Ascending aorta (tissue), 2 donors: Measurements from ENCODE around the gene SRPK2. TPM values are rescaled to one million over a fixed set of nuclear protein-coding genes. Genes with fewer than 3 reads are reported as not detected.
"Not testable (repeated sequence)": the region's sequence is repeated elsewhere in the genome, so short reads cannot be mapped to it uniquely, and the experiment has no call there.

Experiments
- DNase-seq, 2 donors: peaks; one replicate each; pipeline ENCODE4 v3.0.0-alpha.2; 2019; ENCODE audit warnings: low spot score in 2 of 2
- H3K27ac ChIP-seq, 2 donors: fragments of 200-600 bp; sonication (generic); one replicate each; pipeline ENCODE4 v1.5.1; 2016 to 2017; ENCODE audit warnings: mild to moderate bottlenecking in 1 of 2
- H3K27me3 ChIP-seq: fragments of 200-600 bp; sonication (generic); one replicate; pipeline ENCODE4 v1.5.1; 2017
- H3K36me3 ChIP-seq, 2 donors: fragments of 200-600 bp; sonication (generic); one replicate each; pipeline ENCODE4 v1.5.1; 2016
- H3K4me1 ChIP-seq, 2 donors: fragments of 200-600 bp; sonication (generic); one replicate each; pipeline ENCODE4 v1.5.1; 2016 to 2017; ENCODE audit warnings: mild to moderate bottlenecking in 1 of 2
- H3K4me3 ChIP-seq, 2 donors: fragments of 200-600 bp; sonication (generic); one replicate each; pipeline ENCODE4 v1.5.1; 2016 to 2017; ENCODE audit warnings: mild to moderate bottlenecking in 1 of 2
- H3K9me3 ChIP-seq, 2 donors: fragments of 200-600 bp; sonication (generic); one replicate each; pipeline ENCODE4 v1.5.1; 2016
- intact Hi-C: fragments of 100-400 bp; cut with DNase I; formaldehyde crosslinking; loops from one replicate; pipeline ENCODE4 v1.15.1; 2023
- total RNA-seq: library from RNA; depleted of rRNA; stranded (reverse); fragments of >200 nt; gene quantifications from one replicate; pipeline ENCODE4 v1.1.0, GENCODE V29; 2016
- TF ChIP-seq, protein P1 (sequence below), 3 experiments: fragments of 200-600 bp in 2 of 3; fragments of 450-650 bp in 1 of 3; sonication (generic) in 2 of 3; IDR thresholded peaks; one replicate each; pipeline ENCODE4 v1.5.1; 2016 to 2019; ENCODE audit warnings: antibody characterized with exemption in 3 of 3, mild to moderate bottlenecking in 1 of 3, moderate library complexity in 1 of 3

SRPK2 gene
- total RNA-seq, 1 donor from 2014 or later = 26.2 TPM

DNA sequence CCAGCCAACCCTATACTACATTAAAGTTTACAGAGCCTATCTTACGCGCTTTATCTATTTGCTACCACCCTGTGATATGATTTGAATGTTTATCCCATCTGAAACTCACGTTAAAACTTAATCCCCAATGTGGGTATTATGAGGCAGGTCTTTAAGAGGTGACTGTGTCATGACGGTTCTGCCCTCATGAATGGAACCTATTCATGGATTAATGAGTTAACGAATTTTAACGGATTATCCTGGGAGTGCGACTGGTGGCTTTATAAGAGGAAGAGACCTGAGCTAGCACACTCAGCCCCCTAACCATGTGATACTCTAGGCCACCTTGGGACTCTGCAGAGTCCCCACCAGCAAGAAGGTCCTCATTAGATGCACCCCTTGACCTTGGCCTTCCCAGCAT, 37.8 kb downstream of the SRPK2 start:
- Histone ChIP-seq H3K36me3 (no peaks in the 10 kb centered on the region), H3K4me3 (no peak overlapping the region), H3K4me1 (peaks cover 5 to 30% of the 10 kb centered on the region in 2 donors), H3K27ac (no peak overlapping the region), H3K27me3 (no peaks in the 10 kb centered on the region), H3K9me3 (no peaks in the 10 kb centered on the region)
- intact Hi-C loops = no loop called here
- TF ChIP-seq, protein P1, sequence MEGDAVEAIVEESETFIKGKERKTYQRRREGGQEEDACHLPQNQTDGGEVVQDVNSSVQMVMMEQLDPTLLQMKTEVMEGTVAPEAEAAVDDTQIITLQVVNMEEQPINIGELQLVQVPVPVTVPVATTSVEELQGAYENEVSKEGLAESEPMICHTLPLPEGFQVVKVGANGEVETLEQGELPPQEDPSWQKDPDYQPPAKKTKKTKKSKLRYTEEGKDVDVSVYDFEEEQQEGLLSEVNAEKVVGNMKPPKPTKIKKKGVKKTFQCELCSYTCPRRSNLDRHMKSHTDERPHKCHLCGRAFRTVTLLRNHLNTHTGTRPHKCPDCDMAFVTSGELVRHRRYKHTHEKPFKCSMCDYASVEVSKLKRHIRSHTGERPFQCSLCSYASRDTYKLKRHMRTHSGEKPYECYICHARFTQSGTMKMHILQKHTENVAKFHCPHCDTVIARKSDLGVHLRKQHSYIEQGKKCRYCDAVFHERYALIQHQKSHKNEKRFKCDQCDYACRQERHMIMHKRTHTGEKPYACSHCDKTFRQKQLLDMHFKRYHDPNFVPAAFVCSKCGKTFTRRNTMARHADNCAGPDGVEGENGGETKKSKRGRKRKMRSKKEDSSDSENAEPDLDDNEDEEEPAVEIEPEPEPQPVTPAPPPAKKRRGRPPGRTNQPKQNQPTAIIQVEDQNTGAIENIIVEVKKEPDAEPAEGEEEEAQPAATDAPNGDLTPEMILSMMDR (IDR thresholded peaks at IDR 0.05) = no peak
- no peak for DNase-seq

DNA sequence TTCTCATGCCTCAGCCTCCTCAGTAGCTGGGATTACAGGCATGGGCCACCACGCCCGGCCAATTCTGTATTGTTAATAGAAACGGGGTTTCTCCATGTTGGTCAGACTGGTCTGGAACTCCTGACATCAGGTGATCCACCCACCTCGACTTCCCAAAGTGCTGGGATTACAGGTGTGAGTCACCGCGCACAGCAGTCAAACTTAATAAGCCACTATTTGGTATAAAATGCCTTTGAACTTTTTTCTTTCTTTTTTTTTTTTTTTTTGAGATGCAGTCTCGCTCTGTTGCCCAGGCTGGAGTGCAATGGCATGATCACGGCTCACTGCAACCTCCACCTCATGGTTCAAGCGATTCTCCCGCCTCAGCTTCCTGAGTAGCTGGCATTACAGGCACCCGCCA, 40.5 kb downstream of the SRPK2 start:
- H3K27me3 ChIP-seq, DNase-seq, H3K27ac ChIP-seq, intact Hi-C loops, H3K9me3 ChIP-seq, H3K36me3 ChIP-seq, H3K4me3 ChIP-seq: not testable (repeated sequence)
- peaks cover 0 to 17% of the 10 kb centered on the region in 2 donors for H3K4me1 ChIP-seq

DNA sequence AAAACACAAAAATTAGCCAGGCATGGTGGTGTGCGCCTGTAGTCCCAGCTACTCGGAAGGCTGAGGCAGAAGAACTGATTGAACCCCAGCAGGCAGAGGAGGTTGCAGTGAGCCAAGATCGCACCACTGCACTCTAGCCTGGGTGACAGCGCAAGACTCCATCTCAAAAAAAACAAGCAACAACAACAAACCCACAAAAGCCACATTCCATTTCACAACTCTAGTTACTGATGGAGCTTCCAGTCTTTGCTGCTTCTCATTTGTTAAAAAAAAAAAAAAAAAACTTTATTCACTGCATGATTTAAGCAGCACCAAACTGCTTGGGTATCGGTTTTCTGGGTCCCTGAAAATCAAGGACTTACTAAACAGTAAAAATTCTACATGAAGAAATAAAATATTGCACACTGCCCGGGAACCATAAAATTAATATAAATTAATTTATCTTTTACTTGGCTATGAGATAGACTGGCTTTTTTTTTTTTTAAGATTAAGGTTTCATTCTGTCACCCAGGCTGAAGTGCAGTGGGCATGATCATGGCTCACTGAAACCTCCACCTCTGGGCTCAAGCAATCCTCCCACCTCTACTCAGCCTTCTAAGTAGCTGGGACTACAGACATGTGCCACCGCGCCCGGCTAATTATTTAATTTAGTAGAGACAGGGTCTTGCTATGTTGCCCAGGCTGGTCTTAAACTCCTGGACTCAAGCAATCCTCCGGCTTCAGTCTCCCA, 42.0 kb downstream of the SRPK2 start:
- TF ChIP-seq, protein P1 (IDR thresholded peaks at IDR 0.05) = no peak
- DNase-seq = no peak
- no peaks in the 10 kb centered on the region for H3K36me3 ChIP-seq
- intact Hi-C loops = no loop called here
- H3K27ac ChIP-seq = no peak overlapping the region
- H3K4me1 ChIP-seq = peaks cover 0 to 5% of the 10 kb centered on the region in 2 donors
- no peak overlapping the region for H3K4me3 ChIP-seq
- H3K9me3 ChIP-seq = no peaks in the 10 kb centered on the region
- no peaks in the 10 kb centered on the region for H3K27me3 ChIP-seq

DNA sequence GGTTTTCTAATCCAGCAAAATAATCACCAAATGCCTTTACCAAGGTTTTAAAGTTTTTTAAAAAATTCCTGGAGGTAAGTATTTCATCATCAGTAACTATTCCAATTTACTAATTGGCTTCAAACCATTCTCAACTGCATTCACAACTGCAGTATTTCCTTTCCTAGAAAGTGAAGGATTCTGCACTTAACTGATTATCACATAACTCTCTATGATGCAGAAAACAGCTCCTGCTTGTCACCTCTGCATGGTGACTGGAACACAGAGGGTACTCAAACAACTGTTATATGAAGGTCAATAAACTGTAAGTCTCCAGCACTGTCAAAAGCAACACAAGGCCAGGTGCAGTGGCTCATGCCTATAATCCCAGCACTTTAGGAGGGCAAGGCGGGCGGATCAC, 42.6 kb downstream of the SRPK2 start:
- Histone ChIP-seq H3K4me3 (no peak overlapping the region), H3K27ac (no peak overlapping the region), H3K9me3 (no peaks in the 10 kb centered on the region), H3K4me1 (peaks cover 0 to under 1% of the 10 kb centered on the region in 2 donors), H3K27me3 (no peaks in the 10 kb centered on the region), H3K36me3 (no peaks in the 10 kb centered on the region)
- no peak for DNase-seq
- intact Hi-C loops = no loop called here
- TF ChIP-seq, protein P1 (IDR thresholded peaks at IDR 0.05) = no peak

DNA sequence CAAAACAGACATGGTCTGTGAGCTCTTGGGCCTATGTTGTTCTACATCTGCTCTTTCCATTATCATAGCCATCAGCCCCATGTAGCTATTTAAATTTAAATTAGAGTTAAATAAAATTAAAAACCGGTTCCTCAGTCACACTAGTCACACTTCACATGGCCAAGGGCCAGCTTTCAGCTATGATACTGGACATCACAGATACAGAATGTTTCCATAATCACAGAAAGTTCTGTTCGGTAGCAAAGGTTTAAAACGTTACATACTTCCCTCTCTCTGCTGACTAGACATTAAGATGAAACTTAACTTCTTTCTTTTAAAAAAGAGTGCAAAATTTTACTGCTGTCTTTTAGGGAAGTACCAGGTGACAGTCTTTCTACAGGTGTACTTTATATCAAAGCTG, 43.0 kb downstream of the SRPK2 start:
- no peaks in the 10 kb centered on the region for H3K4me1 ChIP-seq
- DNase-seq = no peak
- H3K27ac ChIP-seq = no peak overlapping the region
- H3K36me3 ChIP-seq = no peaks in the 10 kb centered on the region
- intact Hi-C loops = no loop called here
- H3K4me3 ChIP-seq = no peak overlapping the region
- H3K9me3 ChIP-seq = no peaks in the 10 kb centered on the region
- TF ChIP-seq, protein P1 (IDR thresholded peaks at IDR 0.05) = no peak
- no peaks in the 10 kb centered on the region for H3K27me3 ChIP-seq

- Histone ChIP-seq H3K9me3 (no peaks in the 10 kb centered on the region), H3K27ac (no peak overlapping the region), H3K27me3 (no peaks in the 10 kb centered on the region), H3K4me3 (no peak overlapping the region), H3K4me1 (no peaks in the 10 kb centered on the region), H3K36me3 (no peaks in the 10 kb centered on the region)
- intact Hi-C loops = no loop called here
- no peak for DNase-seq
- TF ChIP-seq, protein P1 (IDR thresholded peaks at IDR 0.05) = no peak
Measured at GRCh38 chr7:105345003-105345402, 43.7 kb downstream of the SRPK2 start.
